AG08395 (cell line): ENCODE measurements around the gene SLC16A7.
"Not testable (repeated sequence)": the region's sequence is repeated elsewhere in the genome, so short reads cannot be mapped to it uniquely, and the experiment has no call there.

ENCODE experiments used
- DNase-seq: peaks from one replicate; pipeline ENCODE4 v3.0.0; 2012; ENCODE audit warnings: mixed read lengths, low spot score

The SLC16A7 gene

GRCh38 chr12:59736359-59736758 lies 140.5 kb downstream of the SLC16A7 start:
- DNase-seq, result peak; percentile 8

GRCh38 chr12:59736786-59737185 lies 141.0 kb downstream of the SLC16A7 start:
- DNase-seq, result peak; percentile 82

GRCh38 chr12:59737725-59738463 lies 142.1 kb downstream of the SLC16A7 start:
- peak; percentile 14 for DNase-seq

GRCh38 chr12:59742841-59743240 lies 147.0 kb downstream of the SLC16A7 start:
- DNase-seq, result peak; percentile 48

GRCh38 chr12:59744564-59744963 lies 148.7 kb downstream of the SLC16A7 start:
- no peak for DNase-seq

GRCh38 chr12:59751091-59751490 lies 155.3 kb downstream of the SLC16A7 start:
- not testable (repeated sequence) for DNase-seq

GRCh38 chr12:59761542-59761941 lies 165.7 kb downstream of the SLC16A7 start:
- DNase-seq, result no peak

GRCh38 chr12:59763835-59764234 lies 168.0 kb downstream of the SLC16A7 start:
- no peak for DNase-seq

GRCh38 chr12:59768031-59768430 lies 172.2 kb downstream of the SLC16A7 start:
- no peak for DNase-seq

GRCh38 chr12:59780605-59781135 lies 184.8 kb downstream of the SLC16A7 start:
- peak; percentile 22 for DNase-seq

GRCh38 chr12:59787610-59788009 lies 191.8 kb downstream of the SLC16A7 start:
- DNase-seq, result no peak

GRCh38 chr12:59792647-59793046 lies 196.8 kb downstream of the SLC16A7 start:
- no peak for DNase-seq

GRCh38 chr12:59803735-59804134 lies 207.9 kb downstream of the SLC16A7 start:
- DNase-seq, result no peak

GRCh38 chr12:59808317-59808910 lies 212.6 kb downstream of the SLC16A7 start:
- DNase-seq, result peak; percentile 39

- DNase-seq, result no peak
Observed at GRCh38 chr12:59811991-59812390, 216.2 kb downstream of the SLC16A7 start.

GRCh38 chr12:59812716-59813115 lies 216.9 kb downstream of the SLC16A7 start:
- no peak for DNase-seq

GRCh38 chr12:59820594-59821011 lies 224.8 kb downstream of the SLC16A7 start:
- peak; percentile 75 for DNase-seq

GRCh38 chr12:59823567-59823966 lies 227.7 kb downstream of the SLC16A7 start:
- DNase-seq, result peak; percentile 19

GRCh38 chr12:59827767-59828166 lies 231.9 kb downstream of the SLC16A7 start:
- no peak for DNase-seq

GRCh38 chr12:59828521-59828920 lies 232.7 kb downstream of the SLC16A7 start:
- peak; percentile 4 for DNase-seq

- no peak for DNase-seq
Observed at GRCh38 chr12:59833408-59833807, 237.6 kb downstream of the SLC16A7 start.

GRCh38 chr12:59834659-59835474 lies 239.0 kb downstream of the SLC16A7 start:
- peak; percentile 17 for DNase-seq
